GM13976 (cell line): ENCODE measurements around the gene ANKRD63.

Experiments used
- DNase-seq: peaks from one replicate; pipeline ENCODE4 v3.0.0; 2012; ENCODE audit warnings: low spot score
- in situ Hi-C: fragments of 300-500 bp; cut with MboI; formaldehyde crosslinking; loops from one replicate; pipeline ENCODE4 v1.12.0; 2022; ENCODE audit warnings: low sequenced_read_pairs, mixed read lengths, inconsistent platforms; ENCODE audit not compliant: unreplicated experiment
- TF ChIP-seq, protein P1 (sequence below): IDR thresholded peaks from 2 replicates; pipeline ENCODE4 v1.5.1; 2012; ENCODE audit warnings: borderline replicate concordance, mild to moderate bottlenecking; ENCODE audit not compliant: insufficient read depth; ENCODE audit errors: extremely low read depth, missing control alignments, control extremely low read depth

ANKRD63 gene

DNA sequence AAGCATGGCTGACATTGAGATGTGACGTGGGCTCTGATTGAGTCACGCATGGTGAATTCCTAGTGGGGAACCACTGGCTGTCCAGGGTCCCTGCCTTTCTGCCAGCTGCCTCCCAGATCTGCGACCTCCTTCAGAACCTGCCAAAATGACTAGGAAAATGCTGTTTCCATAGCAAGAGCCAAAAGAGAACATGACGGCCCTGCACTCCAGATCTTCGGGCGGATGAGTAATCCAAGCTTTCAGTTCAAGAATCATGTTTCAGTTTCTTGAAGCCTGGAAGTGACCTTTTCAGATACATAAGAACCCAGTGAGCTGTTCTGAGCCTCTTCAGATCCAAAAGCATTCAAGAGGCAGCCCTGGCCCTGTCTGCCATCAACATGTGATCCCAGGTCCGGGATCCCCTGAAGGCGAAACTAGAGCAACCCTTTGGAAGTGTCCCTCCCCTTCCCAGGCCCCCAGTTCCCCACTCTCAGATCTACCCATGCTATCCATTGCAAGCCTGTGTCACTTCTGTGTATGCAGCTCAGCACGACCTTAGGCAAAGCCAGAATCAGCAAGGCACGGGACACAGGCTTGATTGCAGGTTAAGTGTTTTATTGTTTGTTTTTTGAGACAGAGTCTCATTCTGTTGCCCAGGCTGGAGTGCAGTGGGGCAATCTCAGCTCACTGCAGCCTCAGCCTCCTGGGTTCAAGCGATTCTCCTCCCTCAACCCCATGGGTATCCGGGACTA is 19.7 kb downstream of the ANKRD63 start:
- in situ Hi-C loops, result loop anchor here (25.0 kb wide), 1 partner anchor 476 kb away; the partner anchor contains the start of gene FSIP1
- TF ChIP-seq, protein P1, sequence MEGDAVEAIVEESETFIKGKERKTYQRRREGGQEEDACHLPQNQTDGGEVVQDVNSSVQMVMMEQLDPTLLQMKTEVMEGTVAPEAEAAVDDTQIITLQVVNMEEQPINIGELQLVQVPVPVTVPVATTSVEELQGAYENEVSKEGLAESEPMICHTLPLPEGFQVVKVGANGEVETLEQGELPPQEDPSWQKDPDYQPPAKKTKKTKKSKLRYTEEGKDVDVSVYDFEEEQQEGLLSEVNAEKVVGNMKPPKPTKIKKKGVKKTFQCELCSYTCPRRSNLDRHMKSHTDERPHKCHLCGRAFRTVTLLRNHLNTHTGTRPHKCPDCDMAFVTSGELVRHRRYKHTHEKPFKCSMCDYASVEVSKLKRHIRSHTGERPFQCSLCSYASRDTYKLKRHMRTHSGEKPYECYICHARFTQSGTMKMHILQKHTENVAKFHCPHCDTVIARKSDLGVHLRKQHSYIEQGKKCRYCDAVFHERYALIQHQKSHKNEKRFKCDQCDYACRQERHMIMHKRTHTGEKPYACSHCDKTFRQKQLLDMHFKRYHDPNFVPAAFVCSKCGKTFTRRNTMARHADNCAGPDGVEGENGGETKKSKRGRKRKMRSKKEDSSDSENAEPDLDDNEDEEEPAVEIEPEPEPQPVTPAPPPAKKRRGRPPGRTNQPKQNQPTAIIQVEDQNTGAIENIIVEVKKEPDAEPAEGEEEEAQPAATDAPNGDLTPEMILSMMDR, result no peak
- no peak for DNase-seq

DNA sequence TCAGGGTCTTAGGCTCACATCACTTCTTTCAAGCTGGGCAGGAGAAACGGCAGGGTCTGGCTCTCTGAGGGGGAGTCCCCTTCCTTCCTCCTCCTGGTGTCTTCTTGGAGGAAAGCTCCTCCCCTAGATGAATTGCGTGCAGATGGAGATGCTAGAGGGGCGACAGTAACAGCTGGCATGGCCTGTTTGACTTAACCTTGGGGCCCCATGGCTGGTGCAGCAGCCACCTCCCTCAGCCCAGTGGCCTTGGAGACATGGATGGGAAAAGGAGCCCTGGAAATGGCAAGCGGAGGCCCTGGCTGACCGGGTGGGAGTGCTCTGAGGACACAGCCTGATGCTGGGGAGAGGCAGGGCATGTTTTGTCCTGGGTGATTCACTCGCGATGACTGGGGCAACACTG is 23.8 kb downstream of the ANKRD63 start:
- in situ Hi-C loops, result loop anchor here (25.0 kb wide), 1 partner anchor 472 kb away; the partner anchor contains the start of gene FSIP1
- no peak for DNase-seq
- TF ChIP-seq, protein P1, result no peak

DNA sequence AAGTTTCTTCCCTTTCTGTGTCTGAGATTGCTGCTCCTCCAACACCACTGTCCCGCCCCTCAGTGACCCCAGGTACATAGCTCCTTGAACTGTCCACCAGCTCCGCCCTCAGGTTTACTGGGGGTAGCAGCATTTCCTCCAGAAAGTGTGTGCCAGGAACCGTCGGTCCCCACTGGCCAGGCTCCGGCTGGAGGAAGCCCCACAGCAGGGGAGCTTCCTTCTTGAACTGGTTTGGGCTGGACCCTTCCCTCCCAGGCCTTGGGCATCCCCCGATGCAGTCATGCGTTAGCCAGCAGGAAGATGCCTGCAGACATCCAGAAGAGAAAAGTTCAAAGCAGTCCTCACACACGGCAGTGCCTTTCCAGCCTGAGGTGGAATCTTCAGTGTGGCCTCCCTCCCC is 24.3 kb downstream of the ANKRD63 start:
- TF ChIP-seq, protein P1, result no peak
- no peak for DNase-seq
- in situ Hi-C loops, result loop anchor here (25.0 kb wide), 1 partner anchor 471 kb away; the partner anchor contains the start of gene FSIP1

DNA sequence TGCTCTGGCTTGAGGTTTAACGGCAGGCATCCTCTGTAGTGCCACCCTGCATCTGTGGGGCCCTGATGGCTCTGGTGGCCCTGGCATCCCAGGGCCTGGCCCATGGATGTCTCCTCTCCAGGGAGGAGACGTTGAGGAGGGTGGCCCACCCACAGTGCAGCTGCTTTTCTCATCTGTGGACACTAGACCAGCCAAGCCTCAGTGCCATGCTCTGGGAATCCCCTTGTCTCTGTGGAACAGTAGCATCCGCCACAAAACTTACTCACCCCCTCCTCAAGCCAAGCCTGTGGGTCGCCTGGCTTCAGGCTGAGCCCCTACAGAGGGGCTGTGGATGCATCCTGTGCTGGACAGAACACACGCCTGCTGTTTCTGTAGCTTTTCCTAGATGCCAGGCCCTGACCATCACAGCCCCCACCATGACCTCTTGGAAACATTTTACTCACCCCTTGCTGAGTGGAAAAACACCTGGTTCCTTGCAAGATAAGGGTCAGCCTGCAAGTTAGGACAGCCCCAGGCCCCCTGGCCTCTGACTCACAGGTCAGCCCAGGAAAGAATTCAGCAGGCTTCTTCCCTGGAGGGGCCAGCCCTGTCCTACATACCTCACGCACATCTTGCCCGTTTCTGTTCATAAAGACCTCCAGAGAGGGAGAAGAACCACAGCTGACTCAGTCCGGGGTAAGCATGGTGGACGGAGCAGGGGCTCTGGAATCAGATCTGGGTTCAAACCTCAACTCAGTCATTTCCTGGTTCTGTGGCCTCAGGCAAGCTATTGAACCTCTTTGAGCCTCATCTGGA is 25.0 kb downstream of the ANKRD63 start:
- TF ChIP-seq, protein P1, result no peak
- in situ Hi-C loops, result loop anchor here (25.0 kb wide), 1 partner anchor 471 kb away; the partner anchor contains the start of gene FSIP1
- no peak for DNase-seq

DNA sequence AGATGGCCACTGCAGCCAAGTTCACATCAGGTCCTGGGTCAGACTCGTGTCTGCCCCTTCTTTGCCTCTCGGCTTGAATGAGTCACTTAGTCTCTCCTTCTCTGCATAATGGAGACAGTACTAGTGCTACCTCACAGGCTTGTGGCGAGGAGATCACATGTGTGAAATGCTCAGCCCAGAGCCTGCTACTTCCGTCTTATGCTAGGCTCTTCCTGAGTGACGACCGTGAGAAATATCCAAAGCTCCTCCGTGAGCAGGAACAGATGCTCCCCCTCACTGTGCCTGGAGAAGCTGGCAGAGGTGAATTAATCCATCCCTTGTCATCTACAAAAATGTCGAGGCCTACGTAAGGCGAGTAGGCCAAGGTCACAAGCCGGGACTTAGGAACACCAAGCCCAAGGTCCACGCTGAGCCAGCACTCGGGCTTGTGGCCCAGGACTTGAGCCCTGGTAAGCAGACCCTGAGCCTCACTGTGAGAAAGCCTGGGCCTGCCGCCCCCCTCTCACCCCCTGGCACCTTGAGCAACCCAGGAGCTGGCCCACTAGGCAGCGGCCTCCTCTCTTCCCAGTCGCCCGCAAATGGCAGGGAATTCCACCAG is 26.1 kb downstream of the ANKRD63 start:
- no peak for DNase-seq
- TF ChIP-seq, protein P1, result no peak
- in situ Hi-C loops, result loop anchor here (25.0 kb wide), 1 partner anchor 469 kb away; the partner anchor contains the start of gene FSIP1

DNA sequence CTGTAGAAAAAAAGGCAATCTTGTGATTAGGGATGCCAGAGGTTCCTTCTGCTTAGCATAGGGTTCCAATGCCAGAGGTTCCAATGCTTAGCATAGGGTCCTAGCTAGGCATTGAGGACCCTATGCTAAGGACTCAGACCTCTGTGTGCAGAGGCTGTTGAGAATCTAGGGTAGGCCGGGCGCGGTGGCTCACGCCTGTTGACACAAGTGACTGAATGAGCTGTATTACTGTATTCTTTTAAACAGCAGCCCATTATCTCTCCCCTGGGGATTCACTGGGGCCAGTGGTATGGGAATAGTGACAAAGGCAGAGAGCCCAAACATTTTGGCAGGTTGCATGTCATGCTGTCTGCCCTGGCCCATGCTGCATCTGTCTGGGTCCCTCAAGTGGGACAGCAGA is 27.8 kb downstream of the ANKRD63 start:
- TF ChIP-seq, protein P1, result no peak
- in situ Hi-C loops, result loop anchor here (25.0 kb wide), 1 partner anchor 468 kb away; the partner anchor contains the start of gene FSIP1
- DNase-seq, result no peak
